NCI-H226 (cell line): ENCODE data around the gene TSPOAP1.

Experiments
- DNase-seq: peaks from one replicate; pipeline ENCODE4 v3.0.0-alpha.2; 2015

Gene TSPOAP1

DNA sequence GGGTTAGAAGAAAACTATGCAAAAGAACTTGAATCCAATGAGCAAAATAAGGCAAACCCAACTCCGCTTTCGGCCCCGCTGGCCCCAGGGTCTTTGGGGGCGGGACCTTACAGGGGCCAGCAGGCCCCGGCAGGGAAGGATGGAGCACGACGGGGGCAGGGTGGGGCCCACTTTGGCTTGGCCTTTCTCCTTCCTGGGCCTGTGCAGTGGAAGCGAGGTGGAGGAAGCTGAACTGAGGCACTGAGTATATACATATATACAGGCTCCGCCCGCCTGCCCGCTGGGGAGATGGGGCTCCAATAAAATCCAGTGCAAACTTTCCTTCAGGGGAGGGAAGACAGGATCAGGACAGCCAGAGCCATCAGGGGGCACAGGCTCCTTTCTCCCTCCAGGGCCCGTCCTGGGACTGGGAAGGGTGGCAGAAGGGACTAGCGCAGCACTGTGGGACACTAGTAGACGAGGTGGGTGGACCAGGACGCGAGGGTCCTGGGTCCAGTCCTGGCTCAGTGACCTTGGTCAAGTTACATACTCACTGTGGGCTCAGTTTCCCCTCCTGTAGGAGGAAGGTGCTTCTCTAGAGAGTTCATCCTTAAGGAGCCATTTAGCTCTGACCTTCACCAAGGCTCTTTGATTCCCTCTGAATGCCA lies 27.0 kb downstream of the TSPOAP1 start:
- no peak for DNase-seq

DNA sequence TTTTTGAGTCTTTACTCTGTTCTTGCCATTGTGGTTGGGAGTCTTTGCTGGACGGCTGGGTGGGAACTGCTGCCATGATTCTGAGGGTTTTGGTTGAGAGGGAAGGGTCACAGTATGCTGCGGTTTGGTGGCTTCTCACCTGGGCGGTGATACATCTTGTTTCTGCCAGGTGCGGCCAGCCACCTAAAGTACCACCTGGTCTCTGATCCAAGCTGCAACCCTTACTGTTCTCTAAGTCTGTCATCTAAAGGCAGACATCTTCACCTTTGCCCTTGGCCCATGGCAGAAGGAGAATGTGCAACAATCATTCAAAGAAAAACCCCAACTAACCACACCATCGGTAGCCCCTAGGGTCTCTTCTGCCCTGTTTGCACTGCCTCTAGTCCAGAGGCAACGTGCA lies 28.3 kb downstream of the TSPOAP1 start:
- no peak for DNase-seq

DNA sequence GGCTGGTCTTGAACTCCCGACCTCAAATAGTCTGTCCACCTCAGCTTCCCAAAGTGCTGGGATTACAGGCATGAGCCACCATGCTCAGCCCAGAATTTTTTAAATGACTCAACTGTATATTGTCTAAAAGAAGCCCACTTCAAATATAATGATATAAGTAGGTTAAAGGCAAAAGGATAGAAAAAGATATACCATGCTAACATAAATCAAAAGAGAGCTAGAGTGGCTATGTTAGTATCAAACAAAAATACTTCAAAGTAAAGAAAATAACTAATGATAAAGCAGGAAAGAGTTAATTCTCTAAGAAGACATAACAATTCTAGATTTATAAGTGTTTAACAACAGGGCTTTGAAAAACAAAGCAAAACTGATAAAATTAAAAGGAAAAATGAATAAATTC lies 34.6 kb downstream of the TSPOAP1 start:
- DNase-seq = no peak

DNA sequence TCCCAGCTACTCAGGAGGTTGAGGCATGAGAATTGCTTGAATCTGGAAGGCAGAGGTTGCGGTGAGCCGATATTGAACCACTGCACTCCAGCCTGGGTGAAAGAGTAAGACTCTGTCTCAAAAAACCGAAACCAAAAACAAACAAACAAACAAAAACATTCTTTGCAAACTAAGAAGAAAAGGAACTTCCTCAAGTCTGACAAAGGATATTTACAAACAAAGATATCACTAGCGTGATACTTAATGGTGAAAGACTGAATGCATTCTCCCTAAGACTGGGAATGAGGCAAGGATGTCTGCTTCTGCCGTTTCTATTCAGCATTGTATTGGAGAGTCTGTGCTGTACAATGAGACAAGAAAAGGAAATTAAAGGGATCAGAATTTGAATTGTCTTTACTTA lies 37.3 kb downstream of the TSPOAP1 start:
- DNase-seq = no peak

DNA sequence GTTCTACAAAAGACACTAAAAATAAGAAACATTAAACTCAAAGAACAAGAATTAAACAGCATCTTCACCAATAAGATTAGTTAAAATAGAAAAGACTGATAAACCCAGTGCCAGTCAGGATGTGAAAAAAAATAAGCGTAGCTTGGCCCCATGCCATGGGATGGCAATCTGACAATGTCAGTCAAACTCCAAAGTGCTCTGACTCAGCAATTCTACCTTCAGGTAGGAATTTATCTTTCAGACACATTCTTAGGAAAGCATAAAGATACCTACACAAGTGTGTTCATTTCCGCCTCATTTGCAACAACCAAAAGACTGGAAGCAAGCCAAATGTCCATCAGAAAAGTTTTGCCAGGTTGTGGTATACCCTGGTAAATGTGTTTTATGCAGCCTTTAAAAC lies 38.7 kb downstream of the TSPOAP1 start:
- DNase-seq = peak; percentile 39

DNA sequence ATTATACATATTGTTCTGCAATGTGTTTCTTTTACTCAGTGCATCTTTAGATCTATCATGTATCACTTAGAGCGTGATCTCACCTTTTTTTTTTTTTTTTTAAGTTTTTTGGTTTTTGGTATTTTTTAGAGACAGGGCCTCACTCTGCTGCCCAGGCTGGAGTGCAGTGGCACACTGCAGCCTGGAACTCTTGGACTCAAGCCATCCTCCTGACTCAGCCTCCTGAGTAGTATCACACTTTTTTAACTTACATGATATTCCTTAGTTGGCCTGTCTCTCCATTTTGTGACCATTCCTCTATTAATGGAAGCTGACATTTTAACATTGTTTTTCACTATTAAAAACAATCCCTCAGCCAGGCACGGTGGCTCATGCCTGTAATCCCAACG lies 43.2 kb downstream of the TSPOAP1 start:
- peak; percentile 5 for DNase-seq

DNA sequence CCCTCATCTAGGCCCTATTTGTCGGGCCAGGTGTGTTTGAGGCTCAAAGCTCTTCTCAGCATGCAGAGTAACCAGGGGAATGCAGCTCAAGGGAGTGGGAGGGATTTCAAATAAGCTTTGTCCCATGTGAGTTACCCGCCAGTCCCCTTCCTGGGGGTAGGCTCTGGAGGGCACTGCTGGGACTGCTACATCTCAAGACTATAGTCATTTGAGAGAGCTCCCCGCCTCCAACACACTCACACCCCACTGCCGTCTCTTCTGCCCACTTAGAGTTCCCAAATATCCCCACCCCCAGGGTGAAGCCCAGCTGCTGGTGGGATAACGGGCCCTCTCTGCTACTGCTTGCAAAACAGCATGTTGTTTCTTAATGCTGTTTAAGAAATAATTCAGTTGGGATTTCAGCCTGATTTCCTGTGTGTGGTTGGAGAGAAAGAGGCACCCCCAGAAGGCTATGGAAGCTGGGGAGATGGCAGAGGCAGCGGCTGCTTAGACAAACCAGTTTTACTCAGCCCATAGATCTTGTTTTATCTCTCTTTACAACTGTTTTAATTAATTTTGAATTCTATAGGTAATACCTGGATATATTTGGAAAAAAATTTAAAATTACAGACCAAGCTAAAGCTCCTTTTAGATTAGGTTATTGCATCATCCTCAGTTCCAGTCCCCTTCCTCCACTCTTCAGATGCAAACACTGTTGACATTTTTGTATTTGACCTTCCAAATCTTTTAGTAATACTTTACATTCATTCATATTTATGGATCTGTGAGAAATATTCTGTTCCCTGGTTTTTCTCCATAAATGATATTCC lies 43.8 kb downstream of the TSPOAP1 start:
- no peak for DNase-seq

DNA sequence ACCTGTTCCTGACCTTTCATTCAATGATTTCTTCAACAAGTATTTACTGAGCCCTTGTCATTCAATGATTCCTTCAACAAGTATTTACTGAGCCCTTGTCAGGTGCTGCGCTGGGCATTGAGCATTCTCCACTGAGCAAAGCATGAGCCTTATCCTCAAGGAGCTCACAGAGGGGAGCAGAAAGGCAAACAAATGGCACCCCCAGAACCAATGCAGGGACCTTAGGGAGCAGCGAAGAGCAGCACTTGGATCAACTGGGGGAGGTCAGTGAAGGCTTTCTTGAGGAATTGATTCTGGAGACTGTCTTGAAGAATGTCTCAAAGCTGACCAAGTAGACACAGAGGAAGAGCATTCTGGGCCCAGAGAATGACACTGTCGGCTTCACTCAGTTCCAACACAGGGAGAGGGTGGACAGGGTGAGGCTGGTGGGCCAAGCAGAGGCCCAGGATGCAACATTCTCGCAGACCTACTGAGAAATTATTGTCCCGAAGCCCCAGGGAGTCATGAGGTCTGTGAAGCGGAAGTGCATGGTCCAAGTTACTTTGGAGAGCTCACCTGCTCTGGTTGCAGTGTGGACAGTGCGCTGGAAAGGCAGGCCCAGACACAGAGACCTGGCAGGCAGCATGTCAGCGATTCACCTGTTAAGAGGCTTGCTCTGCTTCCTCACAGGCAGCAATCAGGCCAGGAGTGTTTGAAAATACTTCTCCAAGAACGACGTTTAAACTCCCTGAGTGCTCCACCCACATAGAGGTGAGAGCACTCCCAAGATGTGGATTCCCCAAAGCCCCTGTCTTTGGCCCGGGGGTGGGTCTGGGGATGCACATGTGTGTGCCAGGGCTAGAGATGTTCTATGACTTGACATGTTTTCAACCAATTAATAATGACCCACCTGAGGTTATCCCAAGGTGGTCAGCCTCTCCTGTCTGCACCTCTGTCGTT lies 44.7 kb downstream of the TSPOAP1 start:
- no peak for DNase-seq

DNA sequence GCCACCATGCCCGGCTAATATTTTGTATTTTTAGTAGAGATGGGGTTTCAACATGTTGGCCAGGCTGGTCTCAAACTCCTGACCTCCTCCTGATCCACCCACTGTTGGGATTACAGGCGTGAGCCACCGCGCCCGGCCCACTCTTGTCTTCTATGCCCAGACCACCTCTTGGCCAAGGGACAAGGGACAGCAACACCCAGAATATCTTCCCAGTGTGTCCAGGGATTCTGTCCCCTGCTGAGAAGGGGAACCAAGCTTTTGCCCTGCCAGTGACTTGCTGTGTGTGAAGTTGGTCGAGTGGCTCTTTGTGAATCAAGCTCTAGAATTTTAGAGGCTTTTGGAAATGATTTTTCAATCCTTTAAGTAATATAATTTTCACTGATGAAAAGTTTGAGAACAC lies 46.2 kb downstream of the TSPOAP1 start:
- DNase-seq = no peak

DNA sequence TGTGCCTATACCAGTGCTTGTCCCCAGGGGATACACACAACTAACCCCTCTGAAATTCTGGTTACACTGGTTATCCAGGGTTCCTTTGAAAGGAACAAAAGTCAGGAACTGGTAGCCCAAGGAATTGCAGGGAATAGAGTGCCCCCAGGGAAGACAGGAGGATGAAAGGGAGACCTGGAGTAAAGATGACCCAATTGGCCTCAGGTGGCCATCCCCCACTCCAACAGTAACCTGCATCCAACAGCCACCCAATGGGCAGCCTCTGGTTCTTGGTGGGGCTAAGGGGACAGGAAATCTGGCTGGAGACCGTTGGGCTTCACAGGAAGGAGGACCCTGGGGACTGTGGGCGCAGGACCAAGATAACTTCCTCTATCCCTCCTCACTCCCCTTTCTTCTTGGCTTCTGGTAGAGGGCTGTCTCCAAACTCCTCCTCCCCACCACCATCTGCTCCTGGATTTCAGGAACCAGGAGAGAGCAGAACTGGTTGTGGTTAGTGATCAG lies 47.0 kb downstream of the TSPOAP1 start:
- DNase-seq = no peak

DNA sequence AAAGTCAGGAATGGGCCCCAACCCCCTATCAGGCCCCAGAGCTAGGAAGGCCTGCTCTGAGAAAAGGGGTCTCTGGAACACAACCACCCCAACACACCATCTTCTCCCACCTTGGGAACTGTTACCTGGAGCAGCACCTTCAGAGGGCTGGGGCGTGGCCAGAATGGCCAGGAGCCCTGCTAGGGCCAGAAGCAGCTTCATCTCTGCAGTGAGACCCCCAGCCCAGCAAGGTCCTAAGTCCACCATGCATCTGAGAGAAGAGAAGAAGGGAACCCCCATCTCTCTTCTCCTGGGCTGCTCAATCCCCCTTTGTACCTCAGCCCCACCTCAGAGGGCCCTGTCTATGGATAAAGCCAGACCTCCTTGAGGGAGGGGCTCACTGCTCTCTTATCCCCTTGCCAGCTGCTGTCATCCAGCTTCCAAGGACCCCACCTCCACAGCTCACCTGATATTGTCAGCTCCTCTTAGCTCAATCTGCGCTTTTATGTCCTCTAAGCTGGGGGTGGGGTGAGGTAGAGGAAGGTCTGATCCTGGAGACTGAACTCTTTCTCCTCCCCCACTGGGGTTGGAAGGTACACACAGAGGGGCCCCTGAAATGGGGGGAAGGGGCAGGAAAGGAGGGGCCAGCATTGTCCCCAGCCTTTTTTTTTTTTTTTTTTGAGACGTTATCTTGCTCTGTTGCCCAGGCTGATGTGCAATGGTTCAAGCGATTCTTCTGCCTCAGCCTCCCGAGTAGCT lies 47.9 kb downstream of the TSPOAP1 start, which contains the start of gene MPO:
TSS of gene MPO (minus strand) at position 456 of the 738 bp plus-strand sequence. CDS start at position 279, 177 bp downstream.
- no peak for DNase-seq

DNA sequence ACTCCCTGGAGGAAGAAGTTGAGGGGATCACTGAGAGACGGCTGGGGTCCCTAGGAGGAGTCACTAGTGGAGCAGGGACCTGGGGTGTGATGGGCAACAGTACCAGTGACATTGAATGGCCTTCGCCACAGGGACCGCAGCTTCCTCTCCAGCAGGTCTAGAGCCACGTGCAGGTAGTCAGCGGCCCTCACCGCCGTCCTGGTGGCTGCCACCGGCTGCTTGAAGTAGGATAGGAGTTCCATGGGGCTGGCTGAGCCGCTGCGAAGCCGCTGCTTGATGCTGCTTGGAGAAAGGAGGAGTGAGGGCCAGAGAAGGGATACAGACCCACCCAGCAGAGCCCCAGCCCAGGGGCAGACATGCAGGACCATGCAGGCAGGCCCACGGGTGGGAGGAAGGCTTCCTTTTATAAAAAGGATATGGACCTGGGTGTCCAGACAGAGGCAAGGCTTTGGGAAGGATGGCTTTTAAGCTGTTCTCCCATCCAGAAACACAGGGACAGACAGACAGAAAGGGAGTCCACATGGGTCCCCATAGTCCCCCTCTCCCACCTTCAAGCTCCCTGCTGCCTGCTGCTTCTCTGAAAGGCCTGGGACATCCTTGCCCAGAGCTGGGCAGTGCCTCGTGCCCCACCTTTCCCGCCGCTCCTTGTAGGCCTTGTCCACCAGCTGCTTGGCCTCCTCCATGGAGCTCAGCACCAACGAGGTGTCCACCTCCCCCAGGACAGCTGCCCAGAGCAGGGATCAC lies 48.7 kb downstream of the TSPOAP1 start:
- DNase-seq = no peak

DNA sequence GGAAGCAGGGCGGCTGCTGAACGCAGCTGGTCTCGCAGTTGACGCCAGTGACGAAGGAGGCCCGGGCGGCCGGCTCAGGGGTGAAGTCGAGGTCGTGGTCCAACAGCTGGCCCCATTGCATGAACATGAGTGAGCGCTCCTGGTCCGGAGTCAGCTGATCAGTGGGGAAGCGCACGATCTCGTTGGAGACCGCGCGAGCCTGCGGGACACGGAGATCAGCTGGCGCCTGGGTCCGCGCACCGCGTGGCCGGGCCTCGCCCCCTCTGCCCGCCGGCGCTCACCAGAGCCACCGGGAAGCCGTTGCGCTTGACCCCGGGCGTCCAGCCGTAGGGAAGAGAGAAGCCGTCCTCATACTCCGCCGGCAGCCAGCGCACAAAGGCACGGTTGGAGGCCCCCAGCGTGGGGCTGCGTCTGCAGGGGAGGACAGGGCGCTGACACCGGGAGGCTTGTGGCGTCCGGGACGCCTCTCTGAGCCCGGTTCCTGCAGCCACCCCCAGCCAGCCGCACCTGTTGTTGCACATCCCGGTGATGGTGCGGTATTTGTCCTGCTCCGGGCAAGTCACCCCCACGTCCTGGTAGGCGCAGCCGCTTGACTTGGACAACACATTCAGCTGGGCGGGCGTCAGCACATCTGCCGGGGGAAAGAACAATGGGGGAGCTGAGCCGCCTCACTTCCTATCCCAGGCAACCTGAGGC lies 49.4 kb downstream of the TSPOAP1 start:
- no peak for DNase-seq

DNA sequence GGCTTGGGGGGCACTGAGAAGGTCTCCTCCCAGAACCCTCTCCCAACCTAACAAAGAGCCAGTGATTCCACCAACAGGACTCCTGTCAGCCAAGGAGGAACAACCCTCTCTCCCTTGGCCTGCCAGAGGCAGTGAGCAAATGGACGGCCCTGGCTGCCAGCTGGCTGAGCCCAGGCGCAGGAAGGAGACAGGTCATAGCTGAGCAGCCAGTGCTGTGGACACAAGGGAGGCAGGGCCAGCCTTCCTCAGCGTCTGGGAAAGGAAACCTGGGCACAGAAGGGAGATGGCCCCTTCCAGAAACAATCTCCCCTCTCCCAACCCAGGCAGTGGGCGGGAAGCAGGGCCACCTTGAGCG lies 50.0 kb downstream of the TSPOAP1 start:
- DNase-seq = no peak

DNA sequence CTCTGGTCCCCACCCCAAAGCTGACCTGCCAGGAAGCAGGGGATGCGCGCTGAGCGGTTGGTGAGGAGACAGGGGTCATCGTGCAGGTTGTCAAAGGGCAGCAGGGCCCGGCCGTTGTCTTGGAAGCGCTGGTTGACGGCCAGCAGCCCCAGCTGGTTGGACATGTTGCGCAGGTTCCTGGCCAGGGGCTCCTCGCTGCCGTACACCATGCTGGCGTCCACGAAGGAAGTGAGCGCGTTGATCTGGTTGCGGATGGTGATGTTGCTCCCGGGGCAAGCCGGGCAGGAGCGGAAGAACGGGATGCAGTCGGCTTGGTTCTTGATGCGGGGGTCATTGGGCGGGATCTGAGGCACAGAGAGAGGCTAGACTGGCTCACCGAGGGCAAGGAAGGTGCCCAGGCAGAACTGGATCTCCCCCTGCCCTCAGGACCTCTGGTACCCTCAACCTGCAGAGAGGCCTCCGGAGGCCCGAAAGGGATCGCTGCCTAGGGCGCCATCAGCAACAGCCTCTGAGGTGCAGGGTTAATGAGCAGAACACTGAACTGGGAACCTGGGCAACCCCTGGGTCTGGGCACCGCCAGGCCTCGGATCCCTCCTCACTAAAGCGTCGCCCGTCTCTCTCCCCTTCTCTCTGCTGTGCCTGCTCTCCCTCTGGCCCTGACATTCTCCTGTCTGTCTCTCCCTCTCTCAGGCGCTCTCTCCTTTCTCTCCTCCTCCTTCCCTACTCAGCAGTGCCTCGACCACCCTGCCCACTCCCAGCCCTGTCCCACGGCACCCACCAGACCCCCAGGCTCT lies 50.6 kb downstream of the TSPOAP1 start:
- no peak for DNase-seq

DNA sequence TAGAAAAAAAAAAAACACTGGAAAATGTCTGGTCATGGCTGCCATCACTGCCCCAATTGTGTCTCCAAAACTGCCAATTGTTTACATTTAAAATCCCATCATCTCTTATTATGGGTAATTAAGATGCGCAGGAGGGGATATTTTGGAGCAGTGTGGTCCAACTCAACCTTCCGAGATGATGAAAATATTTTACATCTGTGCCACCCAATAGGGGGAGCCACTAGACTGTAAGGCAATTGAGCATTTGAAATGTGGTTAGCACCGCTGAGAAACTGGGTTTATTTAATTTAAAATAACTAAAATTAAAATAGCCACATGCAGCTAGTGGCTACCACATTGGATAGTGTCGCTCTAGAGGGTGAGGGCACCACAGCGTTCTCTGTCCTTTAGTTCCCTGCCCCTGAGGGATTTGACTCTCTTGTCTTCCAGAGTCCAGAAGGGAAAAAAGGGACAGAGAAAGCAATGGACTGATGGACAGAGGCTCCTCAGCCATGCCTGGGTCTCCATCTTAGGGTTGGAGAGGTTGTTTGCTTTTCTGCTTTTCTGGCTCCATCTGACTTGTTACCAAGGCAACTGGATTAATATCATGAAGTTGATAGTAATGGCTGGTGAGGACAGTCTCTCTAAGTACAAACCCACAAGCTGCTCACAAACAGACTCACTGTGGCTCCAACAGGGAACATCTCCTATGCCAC lies 51.3 kb downstream of the TSPOAP1 start:
- no peak for DNase-seq

DNA sequence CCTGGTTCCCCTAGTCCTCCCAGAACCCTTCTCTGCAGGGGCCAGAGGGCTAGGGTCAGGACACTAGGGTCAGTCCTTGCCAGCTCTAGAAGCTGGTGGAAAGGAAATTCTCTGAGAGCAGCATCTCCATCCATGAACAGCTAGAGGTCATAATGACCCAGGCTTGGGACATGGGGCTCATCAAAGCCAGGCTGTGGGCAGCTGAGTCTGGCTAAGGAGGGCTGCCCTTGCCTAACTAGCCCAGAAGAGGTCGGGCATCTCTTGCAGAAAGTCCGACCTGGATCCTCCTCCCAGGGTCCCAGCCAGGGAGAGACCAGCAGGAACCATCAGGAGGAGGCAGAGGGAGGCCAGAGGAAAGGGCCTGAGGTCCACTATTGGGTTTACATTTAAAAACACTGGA lies 52.2 kb downstream of the TSPOAP1 start:
- DNase-seq = no peak

DNA sequence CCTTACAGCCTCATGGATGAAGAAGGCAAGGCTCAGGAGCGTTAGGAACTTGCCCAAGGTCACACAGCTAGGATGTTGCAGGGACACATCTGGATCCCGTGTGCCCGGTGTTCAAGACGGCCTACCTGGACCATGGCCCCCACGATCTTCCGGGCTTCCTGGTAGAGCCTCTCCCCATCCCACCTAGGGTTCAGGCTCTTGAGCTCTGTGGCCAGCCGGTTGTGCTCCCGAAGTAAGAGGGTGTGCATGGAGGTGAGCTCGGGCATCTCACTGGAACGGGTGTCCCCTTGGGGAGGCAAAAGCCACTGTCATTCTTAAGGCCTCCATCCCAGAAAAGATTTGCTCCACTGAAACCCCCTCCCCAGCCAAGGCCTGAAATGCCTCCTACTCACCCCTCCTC lies 53.2 kb downstream of the TSPOAP1 start:
- DNase-seq = no peak

DNA sequence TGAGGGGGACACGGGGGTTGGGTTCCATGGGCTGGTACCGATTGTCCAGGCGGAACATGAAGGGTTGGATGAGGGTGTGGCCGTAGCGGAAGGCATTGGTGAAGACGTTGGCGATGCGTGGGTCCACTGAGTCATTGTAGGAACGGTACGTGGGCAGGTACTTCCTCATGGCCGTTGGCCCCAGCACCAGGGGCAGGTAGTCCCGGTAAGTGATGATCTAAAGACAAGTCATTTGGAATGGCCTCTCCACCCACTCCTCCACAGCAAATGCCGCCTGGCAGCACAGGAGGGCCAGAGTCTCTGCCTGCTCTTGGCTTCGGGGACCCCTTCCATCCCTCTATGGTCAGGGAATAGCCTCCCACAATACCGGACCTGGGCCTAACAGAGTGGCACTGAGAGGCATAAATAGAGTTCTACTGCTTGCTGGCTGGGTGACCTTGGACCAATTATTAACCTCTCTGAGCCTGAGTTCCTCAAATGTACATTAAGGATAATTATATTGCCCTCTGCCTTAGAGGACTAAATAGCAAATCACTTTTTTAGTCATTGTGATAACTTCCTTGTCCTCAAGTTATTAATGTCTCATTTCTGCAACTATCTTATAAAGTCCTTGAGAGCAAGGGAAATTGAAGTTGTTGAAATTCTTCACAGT lies 55.0 kb downstream of the TSPOAP1 start:
- no peak for DNase-seq
